ENCODE results near the gene COMMD1. TPM values are rescaled to one million over a fixed set of nuclear protein-coding genes. Genes with fewer than 3 reads are reported as not detected.

COMMD1 gene
- total and polyA plus RNA-seq, 2 experiments from 2014 or later, result 54.9 to 83.7 TPM

GRCh38 chr2:62099523-62100175 is 194.2 kb downstream of the COMMD1 start (continued):
- no peak for TF ChIP-seq ZNF462 (CRISPR knock-in tag; IDR thresholded peaks at IDR 0.05)
- no peak for TF ChIP-seq ZNF331 (CRISPR knock-in tag; IDR thresholded peaks at IDR 0.05; ENCODE audit: low read depth)
- TF ChIP-seq CTCF (conservative IDR thresholded peaks at IDR 0.05; ENCODE audit: low read depth in 2 of 2), result no peak
- no peak for TF ChIP-seq ZNF114 (CRISPR knock-in tag; IDR thresholded peaks at IDR 0.05)
- TF ChIP-seq EZH2 (IDR thresholded peaks at IDR 0.05; ENCODE audit: low read depth, unreplicated experiment), result no peak
- no peak for TF ChIP-seq JUNB (IDR thresholded peaks at IDR 0.05; ENCODE audit: unreplicated experiment)

- H3K4me2 ChIP-seq, result no peak overlapping the region
- Mint-ChIP-seq H3K9me3 (no peaks in the 10 kb centered on the region), H3K4me1 (peaks cover 7% of the 10 kb centered on the region), H3K4me3 (no peak overlapping the region), H3K27ac (no peak overlapping the region), H3K36me3 (ENCODE audit: low read depth) (no peaks in the 10 kb centered on the region), H3K27me3 (ENCODE audit: insufficient read depth, low read depth, poor library complexity) (no peaks in the 10 kb centered on the region)
- DNase-seq (ENCODE audit: low spot score) (no peak), ATAC-seq (no peak)
- H3K4me3 ChIP-seq, result no peak overlapping the region
- H3F3A ChIP-seq (replicated peaks; ENCODE audit: low read depth), result no peaks in the 10 kb centered on the region
- H3K27me3 ChIP-seq (ENCODE audit: insufficient read depth), result no peaks in the 10 kb centered on the region
- H3K36me3 ChIP-seq (ENCODE audit: insufficient read depth), result no peaks in the 10 kb centered on the region
- H3K27ac ChIP-seq (ENCODE audit: low read depth), result no peak overlapping the region
- no peak overlapping the region for H2AFZ ChIP-seq
- peaks cover 12% of the 10 kb centered on the region for H3K4me1 ChIP-seq (ENCODE audit: insufficient read depth)
- H3K79me2 ChIP-seq (replicated peaks; ENCODE audit: insufficient read depth), result no peaks in the 10 kb centered on the region
- H4K20me1 ChIP-seq (replicated peaks; ENCODE audit: insufficient read depth), result no peaks in the 10 kb centered on the region
- H3K9me2 ChIP-seq (ENCODE audit: insufficient read depth), result peaks cover 5% of the 10 kb centered on the region; the same call in 1 of the 2 replicates
- no peak for TF ChIP-seq JUNB (IDR thresholded peaks at IDR 0.05; ENCODE audit: unreplicated experiment)
- no peak for TF ChIP-seq NANOG (IDR thresholded peaks at IDR 0.05; ENCODE audit: borderline replicate concordance)
- no peak for TF ChIP-seq ZNF331 (CRISPR knock-in tag; IDR thresholded peaks at IDR 0.05; ENCODE audit: low read depth)
- TF ChIP-seq CREB1 (CRISPR knock-in tag; IDR thresholded peaks at IDR 0.05; ENCODE audit: low read depth), result no peak
- TF ChIP-seq EZH2 (IDR thresholded peaks at IDR 0.05; ENCODE audit: low read depth, unreplicated experiment), result no peak
- no peak for TF ChIP-seq ETS1 (IDR thresholded peaks at IDR 0.05)
- no peak for TF ChIP-seq STAT1 (IDR thresholded peaks at IDR 0.05; ENCODE audit: unreplicated experiment)
Measured at GRCh38 chr2:62101886-62102285, 196.4 kb downstream of the COMMD1 start.

Measured in GM23338 (cell line).